Uterus (tissue), 2 donors: ENCODE results near the gene PRMT2.

Source experiments
- POLR2A ChIP-seq, 2 donors: fragments of 450-650 bp; IDR thresholded peaks; one replicate each; pipeline ENCODE4 v1.6.1; 2016; ENCODE audit warnings: antibody characterized with exemption in 2 of 2, mild to moderate bottlenecking in 1 of 2, moderate library complexity in 1 of 2
- TF ChIP-seq, protein P1 (sequence below), 4 experiments: fragments of 200-600 bp in 2 of 4; fragments of 450-650 bp in 2 of 4; sonication (generic) in 2 of 4; IDR thresholded peaks; one replicate each; pipeline ENCODE4 v1.5.1; 2016 to 2019; ENCODE audit warnings: antibody characterized with exemption in 4 of 4, mild to moderate bottlenecking in 2 of 4, moderate library complexity in 1 of 4

- TF ChIP-seq, protein P1, sequence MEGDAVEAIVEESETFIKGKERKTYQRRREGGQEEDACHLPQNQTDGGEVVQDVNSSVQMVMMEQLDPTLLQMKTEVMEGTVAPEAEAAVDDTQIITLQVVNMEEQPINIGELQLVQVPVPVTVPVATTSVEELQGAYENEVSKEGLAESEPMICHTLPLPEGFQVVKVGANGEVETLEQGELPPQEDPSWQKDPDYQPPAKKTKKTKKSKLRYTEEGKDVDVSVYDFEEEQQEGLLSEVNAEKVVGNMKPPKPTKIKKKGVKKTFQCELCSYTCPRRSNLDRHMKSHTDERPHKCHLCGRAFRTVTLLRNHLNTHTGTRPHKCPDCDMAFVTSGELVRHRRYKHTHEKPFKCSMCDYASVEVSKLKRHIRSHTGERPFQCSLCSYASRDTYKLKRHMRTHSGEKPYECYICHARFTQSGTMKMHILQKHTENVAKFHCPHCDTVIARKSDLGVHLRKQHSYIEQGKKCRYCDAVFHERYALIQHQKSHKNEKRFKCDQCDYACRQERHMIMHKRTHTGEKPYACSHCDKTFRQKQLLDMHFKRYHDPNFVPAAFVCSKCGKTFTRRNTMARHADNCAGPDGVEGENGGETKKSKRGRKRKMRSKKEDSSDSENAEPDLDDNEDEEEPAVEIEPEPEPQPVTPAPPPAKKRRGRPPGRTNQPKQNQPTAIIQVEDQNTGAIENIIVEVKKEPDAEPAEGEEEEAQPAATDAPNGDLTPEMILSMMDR (IDR thresholded peaks at IDR 0.05): no peak
- TF ChIP-seq POLR2A (IDR thresholded peaks at IDR 0.05): no peak
These were observed 13.9 kb upstream of the PRMT2 start for GRCh38 chr21:46621457-46622182.
